Stimulated activated CD8-positive, alpha-beta memory T cell treated with anti-CD3 and anti-CD28 coated beads, Interleukin-7, amount 100 ng/mL, for 24 hours (primary cell): ENCODE data around the gene LGR6.
"Not testable (repeated sequence)": the region's sequence is repeated elsewhere in the genome, so short reads cannot be mapped to it uniquely, and the experiment has no call there.

Experiments used
- DNase-seq: peaks from one replicate; pipeline ENCODE4 v3.0.0-alpha.2; 2020; ENCODE audit warnings: low read depth

LGR6 gene

GRCh38 chr1:202159534-202160371 lies 33.8 kb upstream of the LGR6 start:
- no peak for DNase-seq

DNA sequence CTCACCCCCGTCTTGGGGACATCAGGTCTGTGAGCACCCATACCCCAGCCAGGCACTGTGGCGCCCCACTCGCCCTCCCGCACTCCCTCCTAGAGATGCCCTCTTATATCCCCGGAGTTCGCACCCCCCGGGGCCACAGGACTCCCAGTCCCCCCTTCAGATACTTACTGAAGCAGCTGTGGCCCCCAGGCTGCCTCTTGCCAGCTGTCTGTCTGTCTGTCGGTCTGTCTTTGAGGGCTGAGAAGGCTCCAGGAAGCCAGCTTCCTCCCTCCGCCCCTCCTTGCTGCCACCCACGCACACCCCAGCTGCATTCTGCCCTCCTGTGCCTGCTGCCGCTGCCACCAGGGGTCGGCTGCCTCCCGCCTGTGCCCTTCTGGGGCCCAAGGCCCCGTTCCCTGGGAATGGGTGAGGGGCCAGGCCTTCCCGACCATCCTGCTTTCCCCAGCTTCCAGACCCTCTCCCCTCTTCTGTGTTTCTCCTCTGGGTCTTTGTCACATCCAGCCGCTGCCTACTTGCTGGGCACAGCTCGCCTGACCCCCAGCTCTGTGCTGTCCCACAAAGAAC lies 33.1 kb upstream of the LGR6 start, which contains the start of gene PTPN7:
Gene PTPN7, minus strand, starts transcription at position 226 of the 564 bp plus-strand sequence. CDS start 1,200 bp downstream, outside the sequence.
- peak; percentile 76 for DNase-seq

GRCh38 chr1:202161151-202162046 lies 32.2 kb upstream of the LGR6 start:
- no peak for DNase-seq

DNA sequence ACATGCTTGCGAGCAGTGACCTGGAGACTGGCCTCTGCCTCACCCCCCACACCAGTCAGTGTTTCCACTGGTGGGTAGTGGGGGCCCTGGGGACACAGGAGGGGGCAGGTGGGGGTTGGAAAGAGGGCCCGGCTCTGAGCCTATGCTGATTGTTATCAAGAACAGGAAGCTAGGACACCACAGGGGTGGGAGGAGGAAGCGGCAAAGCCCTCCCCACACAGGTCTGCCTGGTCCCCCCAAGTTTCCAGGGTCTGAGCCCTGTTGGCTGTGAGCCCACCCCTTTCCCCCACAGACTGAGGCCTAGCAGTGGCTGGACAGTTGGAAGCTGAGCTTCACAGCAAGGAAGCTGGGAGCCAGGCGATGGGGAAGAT lies 31.6 kb upstream of the LGR6 start:
- DNase-seq: no peak

GRCh38 chr1:202162418-202163280 lies 30.9 kb upstream of the LGR6 start:
- no peak for DNase-seq

DNA sequence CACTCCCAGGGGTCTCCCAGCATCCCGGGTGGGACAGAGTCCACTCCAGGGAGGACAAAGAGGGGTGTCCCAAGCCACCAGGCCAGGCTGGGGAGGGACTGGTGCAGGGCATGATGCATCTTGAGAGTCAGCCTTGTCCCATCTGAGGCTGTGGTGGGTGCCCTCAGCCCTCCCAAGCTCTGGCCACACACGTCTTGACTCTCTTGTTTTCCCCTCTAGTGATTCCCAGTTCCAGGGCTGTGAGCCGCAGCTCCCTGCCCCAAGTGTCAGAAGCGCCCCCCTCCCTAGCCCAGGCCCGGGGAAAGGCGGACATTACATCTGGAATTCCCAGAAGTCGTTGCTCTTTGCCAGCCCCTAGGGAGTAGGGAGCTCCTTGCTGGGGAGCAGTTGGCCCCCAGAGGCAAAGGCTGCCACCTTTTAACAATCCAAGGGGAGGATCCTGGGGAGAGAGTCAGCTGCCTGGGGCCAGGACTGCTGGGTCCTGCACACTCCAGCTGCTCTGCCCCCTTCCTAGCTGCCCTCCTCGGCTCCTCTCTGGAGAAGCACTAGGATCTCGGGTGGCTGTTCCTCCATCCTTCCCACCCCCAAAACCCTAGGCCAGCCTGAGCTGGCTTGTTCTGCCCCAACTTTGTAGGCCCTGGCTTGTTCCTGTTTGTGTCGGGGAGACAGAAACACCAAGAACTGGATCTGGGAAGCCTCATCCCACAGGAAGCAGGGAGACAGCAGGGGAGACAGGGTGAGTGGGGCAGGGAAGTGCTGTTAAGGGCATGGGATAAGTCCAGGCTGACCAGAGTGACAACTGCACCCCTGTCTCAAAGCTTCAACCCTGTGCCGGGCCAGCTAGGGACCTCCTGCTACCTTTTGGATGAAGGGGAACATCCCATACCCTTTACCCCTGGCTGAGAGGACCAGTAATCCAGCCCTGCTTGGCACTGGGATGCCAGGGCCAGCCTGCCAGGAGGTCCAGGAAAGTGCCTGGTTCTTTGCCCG lies 30.0 kb upstream of the LGR6 start:
- no peak for DNase-seq

DNA sequence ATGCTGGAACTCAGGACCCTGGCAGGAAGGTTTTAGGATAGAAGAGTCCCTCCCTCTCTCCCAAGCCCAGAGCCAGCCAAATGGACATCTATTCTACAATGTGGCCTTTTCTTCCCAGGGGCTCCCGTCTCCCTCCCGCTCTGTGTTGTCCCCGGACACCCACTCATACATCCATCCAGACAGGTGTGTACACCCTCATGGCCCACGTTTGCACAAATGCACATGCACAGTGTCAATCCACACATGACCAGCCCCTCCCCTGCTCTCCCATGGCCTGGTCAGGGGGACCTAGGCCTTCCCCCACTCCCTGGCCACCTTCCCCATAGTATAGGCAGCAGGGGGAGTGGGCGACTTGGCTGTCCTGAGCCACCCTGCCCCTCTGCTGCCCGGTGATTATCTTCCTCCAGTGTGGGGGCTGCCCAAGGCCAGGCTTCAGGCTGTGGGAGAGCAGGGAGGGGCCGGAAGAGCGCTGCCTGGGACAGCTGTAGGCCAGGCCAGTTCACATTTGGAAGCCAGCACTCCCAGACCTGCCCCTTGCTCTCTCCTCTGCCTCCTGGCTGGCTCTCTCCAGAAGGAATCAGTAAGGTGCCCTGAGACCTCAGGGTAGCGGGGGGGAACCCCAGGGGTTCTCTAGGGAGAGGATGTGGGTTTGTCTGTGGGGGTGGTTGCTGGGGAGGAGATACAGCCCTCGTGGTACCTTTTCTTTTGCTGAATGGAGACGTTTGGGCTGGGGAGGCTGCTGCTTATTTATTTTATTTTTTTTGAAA lies 29.1 kb upstream of the LGR6 start:
- no peak for DNase-seq

- no peak for DNase-seq
Observed at GRCh38 chr1:202165267-202165941, 28.2 kb upstream of the LGR6 start.

GRCh38 chr1:202165942-202166843 lies 27.4 kb upstream of the LGR6 start:
- no peak for DNase-seq

DNA sequence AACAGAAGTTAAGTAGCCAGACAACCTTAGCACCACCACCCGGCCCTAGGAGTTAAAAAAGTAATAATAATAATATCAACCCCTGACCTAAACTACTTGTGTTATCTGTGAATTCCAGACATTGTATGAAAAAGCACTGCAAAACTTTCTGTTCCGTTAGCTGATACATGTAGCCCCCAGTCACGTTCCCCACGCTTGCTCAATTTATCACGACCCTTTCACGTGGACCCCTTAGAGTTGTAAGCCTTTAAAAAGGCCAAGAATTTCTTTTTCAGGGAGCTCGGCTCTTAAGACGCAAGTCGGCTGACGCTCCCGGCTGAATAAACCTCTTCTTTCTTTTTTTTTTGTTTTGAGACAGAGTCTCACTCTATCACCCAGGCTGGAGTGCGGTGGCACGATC lies 26.5 kb upstream of the LGR6 start:
- DNase-seq: not testable (repeated sequence)

DNA sequence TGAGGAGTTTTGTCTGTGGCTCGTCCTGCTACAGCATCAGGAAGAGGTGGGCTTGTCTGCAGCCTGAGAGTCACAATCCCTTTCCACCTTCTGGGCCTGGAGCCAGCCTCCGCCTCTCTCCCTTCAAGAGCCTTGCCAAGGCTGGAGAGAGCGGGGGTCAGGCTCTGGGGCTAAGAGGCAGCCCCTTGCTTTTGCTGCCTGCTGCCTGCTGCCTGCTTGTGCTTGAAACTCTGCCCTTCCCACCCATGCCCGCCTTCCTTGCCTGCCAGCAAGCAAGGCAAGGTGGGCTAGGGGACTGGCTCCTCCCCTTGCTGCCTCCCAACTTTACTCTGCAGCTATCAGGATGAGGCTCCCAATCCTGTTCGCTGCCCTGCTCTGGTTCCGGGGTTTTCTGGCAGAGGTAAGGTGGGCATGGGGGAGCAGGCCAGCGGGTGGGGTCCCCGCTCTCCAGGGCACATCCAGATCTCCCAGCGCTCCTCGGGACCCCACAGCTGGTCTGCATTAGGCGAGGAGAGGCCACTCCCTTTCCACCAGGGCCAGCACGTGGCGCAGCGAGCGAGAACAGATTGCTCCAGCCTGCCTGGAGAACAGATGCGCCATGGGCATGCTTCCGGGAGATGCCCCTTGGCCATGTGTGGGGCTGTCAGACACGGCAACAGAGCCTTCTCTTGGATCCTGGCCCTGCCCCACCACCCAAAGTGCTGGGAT lies 25.7 kb upstream of the LGR6 start:
- no peak for DNase-seq

- no peak for DNase-seq
Observed at GRCh38 chr1:202168861-202169260, 24.7 kb upstream of the LGR6 start.

- no peak for DNase-seq
Observed at GRCh38 chr1:202170726-202171125, 22.9 kb upstream of the LGR6 start.

GRCh38 chr1:202171292-202172014 lies 22.1 kb upstream of the LGR6 start:
- no peak for DNase-seq

DNA sequence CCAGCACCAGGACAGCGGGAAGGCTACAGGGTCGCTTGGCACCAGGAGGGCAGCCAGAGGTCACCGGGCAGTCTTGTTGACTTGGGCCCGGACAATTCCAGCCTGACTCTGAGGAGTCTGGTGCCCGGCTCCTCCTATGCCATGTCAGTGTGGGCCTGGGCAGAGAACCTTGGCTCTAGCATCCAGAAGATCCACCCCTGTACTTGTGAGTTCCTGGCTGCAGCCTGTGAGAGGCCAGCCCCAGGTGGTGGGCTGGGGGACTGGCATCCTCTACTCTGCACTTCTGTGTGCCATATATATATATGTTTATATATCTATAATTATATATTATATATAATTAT lies 21.6 kb upstream of the LGR6 start:
- DNase-seq: no peak

DNA sequence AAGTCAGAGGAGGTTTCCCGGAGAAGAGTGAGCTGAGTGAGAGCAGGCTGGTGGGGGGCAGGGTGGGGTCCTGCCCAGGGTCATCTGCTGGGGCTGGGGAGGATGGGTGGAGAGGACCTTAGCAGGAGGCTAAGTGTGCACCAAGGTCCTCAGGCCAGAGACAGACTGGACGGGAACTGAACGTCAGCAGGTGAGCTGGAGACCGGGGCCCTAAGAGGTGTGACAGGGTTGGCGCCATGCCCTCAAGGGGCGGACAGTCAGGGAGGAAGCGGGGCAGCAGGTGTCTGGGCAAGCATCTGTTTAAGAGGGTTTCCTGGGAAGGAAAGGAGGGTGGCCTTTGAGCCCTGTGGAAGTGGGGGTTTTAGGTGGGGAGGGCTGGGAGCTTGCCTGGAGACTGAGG lies 19.6 kb upstream of the LGR6 start:
- DNase-seq: no peak
